ENCODE data around the gene OR5B3.

Gene OR5B3

DNA sequence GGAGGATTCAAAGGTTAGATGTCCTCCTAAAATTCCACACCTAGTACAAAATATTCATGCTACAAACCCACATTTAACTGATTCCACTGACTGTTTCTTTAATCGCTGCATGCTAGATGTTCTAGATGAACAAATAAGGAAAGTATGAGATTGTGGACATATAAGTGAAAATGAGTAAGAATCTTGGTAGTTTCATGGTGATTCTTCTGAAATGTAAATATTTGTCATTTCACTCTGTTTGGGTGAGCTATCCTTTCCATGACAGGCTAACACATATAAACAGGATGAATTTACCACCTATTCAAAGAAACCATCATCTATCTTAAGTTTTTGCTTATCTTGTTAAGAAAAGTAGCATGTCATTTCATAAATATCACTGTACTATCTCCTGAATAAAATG, 14.8 kb downstream of the OR5B3 start:
- DNase-seq (ENCODE audit: low spot score): no peak
- TF ChIP-seq, protein P1, sequence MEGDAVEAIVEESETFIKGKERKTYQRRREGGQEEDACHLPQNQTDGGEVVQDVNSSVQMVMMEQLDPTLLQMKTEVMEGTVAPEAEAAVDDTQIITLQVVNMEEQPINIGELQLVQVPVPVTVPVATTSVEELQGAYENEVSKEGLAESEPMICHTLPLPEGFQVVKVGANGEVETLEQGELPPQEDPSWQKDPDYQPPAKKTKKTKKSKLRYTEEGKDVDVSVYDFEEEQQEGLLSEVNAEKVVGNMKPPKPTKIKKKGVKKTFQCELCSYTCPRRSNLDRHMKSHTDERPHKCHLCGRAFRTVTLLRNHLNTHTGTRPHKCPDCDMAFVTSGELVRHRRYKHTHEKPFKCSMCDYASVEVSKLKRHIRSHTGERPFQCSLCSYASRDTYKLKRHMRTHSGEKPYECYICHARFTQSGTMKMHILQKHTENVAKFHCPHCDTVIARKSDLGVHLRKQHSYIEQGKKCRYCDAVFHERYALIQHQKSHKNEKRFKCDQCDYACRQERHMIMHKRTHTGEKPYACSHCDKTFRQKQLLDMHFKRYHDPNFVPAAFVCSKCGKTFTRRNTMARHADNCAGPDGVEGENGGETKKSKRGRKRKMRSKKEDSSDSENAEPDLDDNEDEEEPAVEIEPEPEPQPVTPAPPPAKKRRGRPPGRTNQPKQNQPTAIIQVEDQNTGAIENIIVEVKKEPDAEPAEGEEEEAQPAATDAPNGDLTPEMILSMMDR (IDR thresholded peaks at IDR 0.05): no peak
- no peak overlapping the region for H3K4me3 ChIP-seq
- H3K27ac ChIP-seq: no peak overlapping the region

DNA sequence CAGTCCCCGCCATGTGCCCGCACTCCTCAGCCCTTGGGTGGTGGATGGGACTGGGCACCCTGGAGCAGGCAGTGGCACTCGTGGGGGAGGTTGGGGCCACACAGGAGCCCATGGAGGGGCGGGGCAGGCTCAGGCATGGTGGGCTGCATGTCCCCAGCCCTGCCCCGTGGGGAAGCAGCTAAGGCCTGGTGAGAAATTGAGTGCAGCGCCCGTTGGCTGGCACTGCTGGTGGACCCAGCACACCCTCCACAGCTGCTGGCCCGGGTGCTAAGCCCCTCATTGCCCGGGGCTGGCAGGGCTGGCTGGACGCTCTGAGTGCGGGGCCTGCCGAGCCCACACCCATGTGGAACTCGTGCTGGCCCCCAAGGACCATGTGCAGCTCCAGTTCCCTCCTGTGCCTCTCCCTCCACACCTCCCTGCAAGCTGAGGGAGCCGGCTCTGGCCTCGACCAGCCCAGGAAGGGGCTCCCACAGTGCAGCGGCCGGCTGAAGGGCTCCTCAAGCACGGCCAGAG, 16.1 kb downstream of the OR5B3 start:
- DNase-seq (ENCODE audit: low spot score): no peak
- TF ChIP-seq, protein P1 (IDR thresholded peaks at IDR 0.05): no peak
- Histone ChIP-seq H3K27ac (no peak overlapping the region), H3K4me3 (no peak overlapping the region)

DNA sequence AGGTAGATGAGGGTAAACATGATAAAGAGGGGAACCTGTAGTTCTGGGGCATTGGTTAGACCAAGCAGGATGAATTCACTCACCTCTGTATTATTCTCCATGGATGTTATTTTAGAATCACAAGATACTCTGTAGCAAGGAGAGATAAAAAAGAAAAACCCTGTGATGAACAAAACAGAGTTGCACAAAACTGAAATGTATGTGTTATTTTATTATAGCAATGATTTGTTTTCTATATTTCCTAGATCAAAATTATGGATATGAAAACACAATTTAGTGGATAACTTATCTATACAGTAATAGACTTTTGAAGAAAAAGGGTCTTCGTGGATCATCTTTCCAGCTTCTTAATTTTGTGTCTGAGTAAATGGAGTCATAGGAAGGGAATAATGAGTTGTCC, 47.7 kb downstream of the OR5B3 start, which contains the start of gene OR5B17:
OR5B17 (minus strand) TSS at position 101 of the 400 bp plus-strand sequence; CDS start at position 101, 0 bp downstream.
- no peak within 1 kb of the TSS for H3K4me3 ChIP-seq

DNA sequence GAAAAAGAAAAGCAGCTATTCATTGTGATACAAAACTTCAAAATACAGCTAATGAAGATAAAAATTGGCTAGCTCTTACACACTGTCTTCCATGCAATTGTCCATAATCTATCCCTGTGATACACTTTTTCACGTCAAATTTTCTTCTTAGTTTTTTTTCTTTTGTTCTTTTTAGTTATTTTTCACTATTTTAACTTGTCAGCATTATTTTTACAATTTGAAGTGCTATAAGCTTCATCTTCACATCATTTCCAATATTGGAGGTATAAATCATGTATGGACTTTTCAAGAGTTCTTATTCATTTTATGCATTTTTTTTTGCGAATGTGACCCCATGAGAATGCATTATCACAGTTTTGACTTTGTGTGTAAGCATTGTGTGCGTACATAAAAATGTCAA, 51.9 kb downstream of the OR5B3 start:
- TF ChIP-seq, protein P1 (IDR thresholded peaks at IDR 0.05): no peak
- no peak overlapping the region for H3K27ac ChIP-seq
- no peak for DNase-seq (ENCODE audit: low spot score)
- no peak overlapping the region for H3K4me3 ChIP-seq

More for the DNA sequence above, 47.7 kb downstream of the OR5B3 start, which contains the start of gene OR5B17:
- H3K27ac ChIP-seq: no peak within 1 kb of the TSS
- DNase-seq (ENCODE audit: low spot score): no peak
- TF ChIP-seq, protein P1 (IDR thresholded peaks at IDR 0.05): no peak

Data from coronary artery (tissue), 2 donors.